ENCODE results near the gene DIPK1B.

The DIPK1B gene

GRCh38 chr9:136744773-136745172 lies 32.4 kb downstream of the DIPK1B start:
- DNase-seq (ENCODE audit: low read depth) = no peak
- TF ChIP-seq CTCF (IDR thresholded peaks at IDR 0.05; ENCODE audit: low read depth, low read length, missing control alignments) = no peak
- no peak overlapping the region for H3K4me3 ChIP-seq (ENCODE audit: low read depth, low read length)

- TF ChIP-seq CTCF (IDR thresholded peaks at IDR 0.05; ENCODE audit: low read depth, low read length, missing control alignments) = no peak
- H3K4me3 ChIP-seq (ENCODE audit: low read depth, low read length) = no peak overlapping the region
- no peak for DNase-seq (ENCODE audit: low read depth)
Measured at GRCh38 chr9:136745389-136746154, 33.2 kb downstream of the DIPK1B start.

- no peak overlapping the region for H3K4me3 ChIP-seq (ENCODE audit: low read depth, low read length)
- TF ChIP-seq CTCF (IDR thresholded peaks at IDR 0.05; ENCODE audit: low read depth, low read length, missing control alignments) = no peak
- DNase-seq (ENCODE audit: low read depth) = no peak
Measured at GRCh38 chr9:136746155-136746490, 33.8 kb downstream of the DIPK1B start.

- TF ChIP-seq CTCF (IDR thresholded peaks at IDR 0.05; ENCODE audit: low read depth, low read length, missing control alignments) = no peak
- no peak for DNase-seq (ENCODE audit: low read depth)
- H3K4me3 ChIP-seq (ENCODE audit: low read depth, low read length) = no peak overlapping the region
Measured at GRCh38 chr9:136746621-136747020, 34.2 kb downstream of the DIPK1B start.

- no peak for TF ChIP-seq CTCF (IDR thresholded peaks at IDR 0.05; ENCODE audit: low read depth, low read length, missing control alignments)
- H3K4me3 ChIP-seq (ENCODE audit: low read depth, low read length) = no peak overlapping the region
- no peak for DNase-seq (ENCODE audit: low read depth)
Measured at GRCh38 chr9:136747161-136748060, 35.0 kb downstream of the DIPK1B start.

- TF ChIP-seq CTCF (IDR thresholded peaks at IDR 0.05; ENCODE audit: low read depth, low read length, missing control alignments) = no peak
- no peak for DNase-seq (ENCODE audit: low read depth)
- no peak within 1 kb of the TSS for H3K4me3 ChIP-seq (ENCODE audit: low read depth, low read length)
Measured at GRCh38 chr9:136748201-136748600, 35.8 kb downstream of the DIPK1B start, which contains the start of gene LCN6. Gene LCN6, minus strand, starts transcription at chr9:136748525. Its CDS starts 42 bp downstream, at chr9:136748483.
